Renal cortex interstitium (tissue), 11 donors: ENCODE data around the gene GFPT2. TPM values are rescaled to one million over a fixed set of nuclear protein-coding genes. Genes with fewer than 3 reads are reported as not detected.

Source experiments
- DNase-seq, 11 donors: peaks; one replicate each; pipeline ENCODE4 v3.0.0-alpha.2; 2013; ENCODE audit warnings: low read depth in 9 of 11, low spot score in 4 of 11; ENCODE audit errors: extremely low read depth in 1 of 11
- polyA plus RNA-seq, 3 donors: library from polyadenylated mRNA; unstranded; fragments of 120-200 nt; gene quantifications; one replicate each; pipeline ENCODE4 v1.2.1, GENCODE V29; 2013; ENCODE audit not compliant: insufficient read length in 3 of 3

GFPT2 gene
- polyA plus RNA-seq, 3 donors: 4.8 to 6.2 (median 5.3) TPM

- DNase-seq: no peak
Observed at GRCh38 chr5:180339583-180340183, 13.5 kb downstream of the GFPT2 start.

GRCh38 chr5:180338001-180338707 lies 15.0 kb downstream of the GFPT2 start:
- no peak for DNase-seq

GRCh38 chr5:180336234-180337020 lies 16.7 kb downstream of the GFPT2 start:
- no peak for DNase-seq

GRCh38 chr5:180335614-180336233 lies 17.4 kb downstream of the GFPT2 start:
- DNase-seq: no peak

GRCh38 chr5:180334751-180335613 lies 18.2 kb downstream of the GFPT2 start:
- DNase-seq: no peak

GRCh38 chr5:180334176-180334575 lies 19.0 kb downstream of the GFPT2 start:
- DNase-seq: no peak

GRCh38 chr5:180333661-180334060 lies 19.5 kb downstream of the GFPT2 start:
- DNase-seq: no peak

GRCh38 chr5:180332861-180333260 lies 20.3 kb downstream of the GFPT2 start:
- no peak for DNase-seq

GRCh38 chr5:180332051-180332517 lies 21.1 kb downstream of the GFPT2 start:
- DNase-seq: no peak

GRCh38 chr5:180331647-180331950 lies 21.5 kb downstream of the GFPT2 start:
- no peak for DNase-seq

GRCh38 chr5:180330810-180331646 lies 22.1 kb downstream of the GFPT2 start:
- DNase-seq: no peak

- DNase-seq: no peak
Observed at GRCh38 chr5:180330270-180330648, 22.9 kb downstream of the GFPT2 start.

- no peak for DNase-seq
Observed at GRCh38 chr5:180329606-180330269, 23.4 kb downstream of the GFPT2 start.

GRCh38 chr5:180329138-180329435 lies 24.0 kb downstream of the GFPT2 start:
- DNase-seq: no peak

- peak in 1 of 11 donors; percentile 61 for DNase-seq
Observed at GRCh38 chr5:180328296-180329137, 24.6 kb downstream of the GFPT2 start.

- no peak for DNase-seq
Observed at GRCh38 chr5:180326989-180327565, 26.1 kb downstream of the GFPT2 start.

- DNase-seq: no peak
Observed at GRCh38 chr5:180324601-180324950, 28.6 kb downstream of the GFPT2 start.
